Bronchial epithelial cell (primary cell): ENCODE measurements around the gene IL17REL. TPM values are rescaled to one million over a fixed set of nuclear protein-coding genes. Genes with fewer than 3 reads are reported as not detected.

Source experiments
- DNase-seq: peaks from one replicate; pipeline ENCODE4 v3.0.0-alpha.2; 2010; ENCODE audit warnings: low read depth
- FAIRE-seq: peaks from 2 replicates; lab custom pipeline; 2011; peaks lifted over from hg19 to GRCh38; lab: Jason Lieb, UNC
- H3K27me3 ChIP-seq: 2 replicates; pipeline ENCODE4 v1.5.1; 2011; ENCODE audit warnings: low read length; ENCODE audit not compliant: control insufficient read depth, insufficient read depth
- H3K36me3 ChIP-seq: 2 replicates; pipeline ENCODE4 v1.5.1; 2011; ENCODE audit warnings: low read length; ENCODE audit not compliant: control insufficient read depth, insufficient read depth
- H3K4me3 ChIP-seq: 2 replicates; pipeline ENCODE4 v1.5.1; 2011; ENCODE audit warnings: mild to moderate bottlenecking, low read depth, low read length, control low read depth
- CTCF ChIP-seq: IDR thresholded peaks from 2 replicates; pipeline ENCODE4 v1.5.1; 2011; ENCODE audit warnings: mild to moderate bottlenecking, moderate library complexity, low read length, control low read depth, inconsistent platforms; ENCODE audit not compliant: insufficient read depth, severe bottlenecking
- total RNA-seq: library from RNA; depleted of rRNA; stranded (reverse); fragments of >200 nt; gene quantifications from 2 replicates; pipeline ENCODE4 v1.2.1, GENCODE V29; 2014

The IL17REL gene
- total RNA-seq, 1 donor from 2014 or later = not detected

- H3K4me3 ChIP-seq = no peak overlapping the region
- TF ChIP-seq CTCF = no peak
- DNase-seq (no peak), FAIRE-seq (no peak)
- no peaks in the 10 kb centered on the region for H3K27me3 ChIP-seq
- no peaks in the 10 kb centered on the region for H3K36me3 ChIP-seq
Measured at GRCh38 chr22:49972163-49973017, 40.2 kb downstream of the IL17REL start.

GRCh38 chr22:49971232-49972162 is 41.1 kb downstream of the IL17REL start:
- Histone ChIP-seq H3K27me3 (no peaks in the 10 kb centered on the region), H3K4me3 (peak overlapping the region; percentile 43), H3K36me3 (no peaks in the 10 kb centered on the region)
- no peak for TF ChIP-seq CTCF
- DNase-seq = no peak
- FAIRE-seq = no peak

- DNase-seq (peak; percentile 85), FAIRE-seq (peak; percentile 97)
- no peaks in the 10 kb centered on the region for H3K27me3 ChIP-seq
- no peaks in the 10 kb centered on the region for H3K36me3 ChIP-seq
- TF ChIP-seq CTCF = no peak
- H3K4me3 ChIP-seq = peak overlapping the region; percentile 43
Measured at GRCh38 chr22:49970528-49971231, 41.9 kb downstream of the IL17REL start.

- no peak for FAIRE-seq
- no peak for TF ChIP-seq CTCF
- Histone ChIP-seq H3K36me3 (no peaks in the 10 kb centered on the region), H3K4me3 (no peak overlapping the region), H3K27me3 (no peaks in the 10 kb centered on the region)
- no peak for DNase-seq
Measured at GRCh38 chr22:49969751-49970527, 42.6 kb downstream of the IL17REL start.
